DMS 273 (cell line): ENCODE results near the gene FGF11.

Experiments
- DNase-seq: peaks from one replicate; lab custom pipeline; 2025; ENCODE audit not compliant: unreplicated experiment; lab: John Stamatoyannopoulos, UW

FGF11 gene

DNA sequence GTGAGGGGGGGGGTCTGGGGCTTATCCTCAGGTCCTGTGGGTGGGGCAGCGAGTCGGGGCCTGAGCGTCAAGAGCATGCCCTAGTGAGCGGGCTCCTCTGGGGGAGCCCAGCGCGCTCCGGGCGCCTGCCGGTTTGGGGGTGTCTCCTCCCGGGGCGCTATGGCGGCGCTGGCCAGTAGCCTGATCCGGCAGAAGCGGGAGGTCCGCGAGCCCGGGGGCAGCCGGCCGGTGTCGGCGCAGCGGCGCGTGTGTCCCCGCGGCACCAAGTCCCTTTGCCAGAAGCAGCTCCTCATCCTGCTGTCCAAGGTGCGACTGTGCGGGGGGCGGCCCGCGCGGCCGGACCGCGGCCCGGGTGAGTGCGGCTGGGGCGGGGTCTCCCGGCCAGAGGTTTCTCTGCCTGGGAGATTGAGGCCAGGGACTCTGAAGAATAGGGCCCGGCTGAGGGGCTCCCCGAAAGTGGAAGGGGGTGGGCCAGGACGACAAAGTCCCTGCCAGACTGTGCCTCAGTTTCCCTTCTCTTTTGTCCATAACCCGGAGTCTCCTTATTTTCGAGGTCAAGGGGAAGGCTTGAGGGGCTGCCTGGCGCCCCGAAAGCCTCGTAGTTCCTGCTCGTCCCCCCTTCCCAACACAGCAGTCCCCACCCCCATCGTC lies at the start of gene FGF11:
Gene FGF11 (plus strand): TSS at position 51 of the 651 bp plus-strand sequence. CDS start 109 bp downstream, at position 160.
- no peak for DNase-seq

DNA sequence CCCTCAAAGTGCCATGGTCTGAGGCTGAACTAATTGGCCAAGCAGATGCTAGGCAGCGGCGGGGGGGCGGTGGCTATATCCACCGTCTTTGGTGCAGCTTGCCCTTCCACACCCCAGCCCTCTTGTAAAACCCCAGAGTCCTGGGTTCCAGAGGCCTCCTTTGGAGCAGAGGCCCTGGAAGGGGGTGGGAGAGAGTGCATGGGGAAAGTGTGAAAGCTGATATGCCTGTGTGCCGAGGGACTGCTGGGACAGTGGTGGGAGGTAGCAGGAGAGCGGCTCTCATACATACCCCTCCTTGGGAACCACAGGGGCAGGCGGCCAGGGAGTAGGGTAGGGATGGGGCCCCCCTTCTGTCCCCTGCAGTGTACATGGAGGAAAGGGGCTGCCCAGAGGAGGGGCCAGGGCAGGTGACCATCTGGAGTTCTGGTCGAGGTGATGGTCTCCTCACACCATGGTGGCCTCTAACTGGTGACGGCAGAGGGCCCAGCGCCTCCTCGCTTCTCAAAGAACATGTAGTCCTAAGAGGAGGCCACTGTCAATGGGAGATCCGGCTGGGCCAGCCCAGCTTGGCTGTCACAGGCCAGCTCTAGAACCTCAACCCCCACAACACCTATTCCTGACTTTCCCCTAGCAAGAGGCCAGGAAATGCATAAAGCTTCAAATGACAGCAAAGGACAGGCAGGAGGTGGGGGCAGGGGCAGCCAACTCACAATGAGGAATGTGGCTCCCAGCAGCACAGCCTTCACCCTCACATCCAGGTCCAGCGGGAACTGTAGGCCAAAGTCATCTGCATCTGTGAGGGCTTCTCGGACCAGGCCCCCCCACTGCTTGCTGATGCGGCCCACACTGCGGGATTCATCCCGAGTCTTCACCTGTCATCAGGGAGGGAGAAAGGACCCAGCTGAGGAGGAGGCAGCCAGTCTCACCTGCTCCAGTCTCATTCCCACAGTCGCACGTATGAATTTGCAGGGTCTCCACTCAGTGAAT lies 49.1 kb upstream of the FGF11 start:
- DNase-seq = no peak

DNA sequence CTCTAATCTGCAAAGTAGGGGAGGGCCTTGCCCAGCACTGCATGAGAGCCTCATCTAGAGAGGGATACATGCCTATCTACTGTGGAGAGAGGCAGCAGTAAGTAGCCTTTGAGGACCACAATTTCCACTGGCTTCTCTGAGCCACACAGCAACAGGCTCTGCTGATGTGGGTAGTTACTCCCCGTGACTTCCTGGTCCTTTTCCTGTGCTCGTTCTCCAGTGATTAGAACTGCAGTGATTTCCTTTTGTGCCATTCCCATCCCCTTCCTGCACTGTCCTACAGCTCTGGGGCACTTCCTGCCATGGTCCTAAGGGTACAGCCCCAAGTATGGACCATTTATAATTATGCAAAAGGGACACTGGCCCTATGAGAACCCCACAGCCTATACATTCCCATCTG lies 48.0 kb upstream of the FGF11 start:
- DNase-seq = no peak

DNA sequence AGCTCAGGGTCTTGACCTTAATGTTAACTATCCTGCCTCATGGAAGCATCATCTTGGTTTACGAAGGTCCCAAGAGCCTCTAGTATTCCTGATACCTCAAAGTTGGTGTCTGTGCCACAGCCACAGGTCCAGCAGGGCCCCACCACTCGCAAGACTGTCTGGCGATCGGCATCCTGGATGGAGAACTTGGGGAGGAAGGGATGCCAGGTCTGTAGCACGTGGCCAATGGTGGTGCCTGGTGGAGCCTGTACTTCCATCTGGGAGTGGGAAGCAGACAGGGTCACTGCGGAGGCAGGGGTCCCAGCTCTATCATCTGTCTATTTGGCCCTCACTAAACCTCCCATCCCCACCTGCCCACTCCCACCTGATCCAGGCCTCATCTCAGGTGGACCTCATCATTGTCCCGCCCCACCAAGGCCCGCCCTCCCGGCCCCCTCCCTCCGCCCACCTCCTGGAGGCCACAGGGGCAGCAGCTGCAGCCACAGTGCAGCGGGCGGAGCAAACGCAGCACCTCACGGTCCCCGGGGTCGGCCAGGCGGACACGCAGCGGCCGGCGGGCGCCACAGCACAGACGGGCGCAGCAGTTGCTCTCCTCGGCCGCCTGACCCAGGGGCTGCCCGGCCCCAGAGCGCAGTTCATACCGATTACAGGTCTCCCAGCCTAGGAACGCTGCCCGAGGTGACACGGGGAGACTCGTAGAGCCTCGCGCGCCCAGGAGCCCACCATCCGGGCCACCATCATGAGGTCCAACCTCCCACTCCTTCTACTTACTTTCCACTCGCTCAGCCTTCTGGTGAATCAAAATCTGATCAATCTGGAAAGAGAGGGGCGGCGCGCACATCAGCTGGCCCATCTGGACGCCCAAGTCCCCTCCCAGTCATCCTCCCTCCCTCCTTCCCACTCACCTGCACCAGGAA lies 46.4 kb upstream of the FGF11 start:
- DNase-seq = no peak

DNA sequence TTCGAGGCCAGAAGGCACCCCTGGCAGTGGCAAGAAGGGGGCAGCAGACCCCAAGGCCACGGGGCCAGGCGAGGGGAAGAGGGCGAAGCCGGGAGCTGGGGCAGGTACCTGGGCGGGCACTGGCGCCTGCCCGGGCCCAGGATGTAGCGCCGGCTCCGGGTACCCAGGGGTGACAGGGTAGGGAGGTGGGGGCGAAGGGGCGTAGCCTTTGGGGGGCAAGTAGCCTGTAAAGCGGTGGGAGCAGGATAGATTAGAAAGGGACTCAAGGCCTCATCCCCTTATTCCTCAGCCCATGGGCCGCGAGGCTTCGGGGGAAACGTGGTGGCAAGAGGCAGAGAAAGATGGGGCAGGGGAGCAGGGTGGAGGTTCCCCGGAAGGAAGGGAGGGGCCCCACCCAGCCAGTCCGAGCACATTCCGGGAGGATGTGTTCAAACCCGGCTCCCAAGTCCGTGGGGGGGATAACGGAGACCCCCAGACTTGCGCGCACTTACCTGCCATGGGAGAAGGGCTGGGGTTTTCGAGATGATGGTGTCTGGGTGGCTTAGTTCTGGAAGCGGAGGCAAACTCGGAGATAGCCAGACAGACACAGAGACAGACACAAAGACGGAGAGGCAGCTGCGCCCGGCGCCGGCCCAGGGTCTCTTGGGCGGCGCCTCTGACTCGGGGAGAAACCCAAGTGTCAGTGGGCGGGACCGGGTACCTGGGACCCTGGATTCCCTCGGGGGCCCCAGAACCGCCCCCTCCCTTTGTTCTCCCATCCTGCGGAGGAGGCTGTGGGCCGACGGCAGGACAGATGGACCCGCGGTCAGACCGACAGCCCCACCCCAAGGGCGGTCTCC lies 45.5 kb upstream of the FGF11 start:
- peak; percentile 68 for DNase-seq

DNA sequence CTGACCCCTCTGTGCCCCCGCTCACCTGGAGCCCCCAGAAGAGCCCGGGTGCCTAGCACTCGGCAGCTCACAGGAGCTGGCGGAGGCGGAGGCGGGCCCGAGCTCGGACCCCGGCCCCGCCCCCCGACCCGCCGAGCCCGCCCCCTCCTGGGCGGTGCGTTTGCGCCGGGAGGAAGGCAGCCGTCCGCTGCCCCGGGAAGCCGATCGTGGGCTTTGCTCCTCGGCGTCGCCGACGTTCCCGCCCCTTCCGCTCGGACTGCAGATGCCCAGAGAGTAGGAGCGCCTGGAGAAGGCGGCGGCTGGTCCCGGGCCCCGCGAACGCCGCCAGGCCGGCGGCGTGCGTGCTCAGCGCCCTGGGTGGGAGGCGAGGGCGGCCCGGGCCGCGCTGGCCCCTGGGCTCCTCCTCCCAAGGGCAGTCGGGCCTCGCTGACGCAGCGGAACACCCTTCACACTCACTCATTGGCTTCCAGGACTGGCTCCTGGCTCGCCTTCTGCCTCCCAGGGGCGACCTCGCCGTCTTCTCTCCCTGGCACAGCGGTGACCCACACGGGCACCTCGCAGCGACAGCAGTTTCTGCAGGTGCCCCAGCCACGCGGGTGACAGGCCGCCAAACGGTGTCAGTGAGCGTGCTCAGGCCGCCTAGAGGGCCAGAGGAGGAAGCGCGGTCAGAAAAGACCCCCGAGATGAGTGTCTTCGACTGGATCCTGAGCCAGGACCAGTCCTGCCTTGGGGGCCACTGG lies 44.7 kb upstream of the FGF11 start, which contains the start of gene PLSCR3:
Gene PLSCR3 (minus strand): TSS at position 74 of the 740 bp plus-strand sequence. CDS start 415 bp downstream, outside the sequence.
- DNase-seq = peak; percentile 84

DNA sequence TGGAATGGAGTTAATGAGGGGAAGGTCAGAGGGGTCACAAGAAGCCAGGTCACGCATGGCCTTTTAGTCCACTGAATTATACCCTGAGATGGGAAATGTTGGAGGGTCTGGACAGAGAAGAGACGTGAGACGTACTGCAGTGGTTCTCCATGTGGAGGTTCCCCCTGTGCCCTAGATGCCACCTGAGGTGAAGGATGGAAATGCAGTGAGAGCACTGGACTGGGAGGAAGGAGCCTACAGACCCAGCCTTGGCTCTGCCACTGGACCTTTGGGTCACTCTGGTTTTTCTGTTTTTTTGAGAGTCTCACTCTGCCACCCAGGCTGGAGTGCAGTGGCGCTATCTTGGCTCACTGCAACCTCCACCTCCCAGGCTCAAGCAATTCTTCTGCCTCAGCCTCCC lies 43.2 kb upstream of the FGF11 start:
- DNase-seq = no peak

DNA sequence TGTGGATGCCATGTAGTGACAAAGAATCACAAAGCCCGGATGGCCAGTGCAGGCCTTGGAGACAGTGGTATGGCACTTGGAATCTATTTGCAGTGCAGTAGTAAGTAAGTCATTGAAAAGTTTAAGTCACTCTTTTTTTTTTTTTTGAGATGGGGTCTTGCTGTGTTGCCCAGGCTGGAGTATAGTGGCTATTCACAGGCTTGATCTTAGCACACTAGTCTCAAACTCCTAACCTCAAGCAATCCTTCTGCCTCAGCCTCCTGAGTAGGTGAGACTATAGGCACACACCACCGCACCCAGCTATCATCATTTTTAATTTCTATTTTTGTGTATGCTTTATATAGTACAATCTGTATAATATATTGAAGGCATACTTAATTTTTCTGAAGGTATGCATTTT lies 40.7 kb upstream of the FGF11 start:
- DNase-seq = no peak

DNA sequence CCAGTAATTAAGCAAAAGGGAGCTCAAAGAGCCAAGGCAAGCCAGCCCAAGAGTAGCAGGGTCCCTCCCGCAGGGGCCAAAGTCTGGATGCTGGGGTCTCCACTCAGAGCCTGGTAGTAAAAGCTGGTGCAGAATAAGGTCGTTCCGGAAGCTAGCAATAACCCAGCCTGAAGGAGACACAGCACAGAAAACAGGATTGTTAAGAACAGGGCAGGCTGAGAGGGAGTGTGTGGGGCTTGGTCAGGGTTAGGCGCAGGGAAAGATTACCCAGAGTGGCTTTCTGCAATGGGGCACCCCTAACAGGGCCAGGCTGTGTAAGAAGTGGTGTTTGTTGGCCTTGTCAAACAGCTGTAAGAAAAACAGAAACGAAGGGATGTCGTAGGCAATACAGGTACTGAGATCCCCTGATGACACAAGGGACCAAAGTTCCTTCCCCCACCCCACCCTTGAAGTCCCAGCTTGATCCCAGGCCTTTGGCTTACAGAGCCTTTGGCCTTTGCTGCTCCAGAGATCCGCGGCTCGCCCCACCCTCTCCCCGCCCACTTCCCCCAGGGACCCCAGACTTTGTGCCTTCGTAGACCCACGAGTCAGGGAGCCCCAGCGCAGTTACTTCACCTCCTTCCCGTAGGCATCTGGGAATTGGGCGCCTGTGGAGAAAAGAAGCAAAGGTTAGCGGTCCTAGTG lies 36.1 kb upstream of the FGF11 start:
- DNase-seq = peak; percentile 70

DNA sequence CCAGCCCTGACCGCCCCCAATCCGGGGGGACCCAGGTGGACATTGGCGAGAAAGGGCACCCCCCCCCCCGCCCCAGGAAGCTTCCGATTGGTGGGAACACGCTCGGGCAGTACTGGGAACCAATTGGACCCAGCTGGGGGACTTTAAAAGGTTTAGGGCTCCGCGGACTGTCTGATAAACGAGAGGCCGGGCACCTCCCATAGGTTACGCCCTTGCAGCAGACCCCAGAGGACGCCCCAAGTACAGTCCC lies 35.7 kb upstream of the FGF11 start:
- DNase-seq = peak; percentile 80

DNA sequence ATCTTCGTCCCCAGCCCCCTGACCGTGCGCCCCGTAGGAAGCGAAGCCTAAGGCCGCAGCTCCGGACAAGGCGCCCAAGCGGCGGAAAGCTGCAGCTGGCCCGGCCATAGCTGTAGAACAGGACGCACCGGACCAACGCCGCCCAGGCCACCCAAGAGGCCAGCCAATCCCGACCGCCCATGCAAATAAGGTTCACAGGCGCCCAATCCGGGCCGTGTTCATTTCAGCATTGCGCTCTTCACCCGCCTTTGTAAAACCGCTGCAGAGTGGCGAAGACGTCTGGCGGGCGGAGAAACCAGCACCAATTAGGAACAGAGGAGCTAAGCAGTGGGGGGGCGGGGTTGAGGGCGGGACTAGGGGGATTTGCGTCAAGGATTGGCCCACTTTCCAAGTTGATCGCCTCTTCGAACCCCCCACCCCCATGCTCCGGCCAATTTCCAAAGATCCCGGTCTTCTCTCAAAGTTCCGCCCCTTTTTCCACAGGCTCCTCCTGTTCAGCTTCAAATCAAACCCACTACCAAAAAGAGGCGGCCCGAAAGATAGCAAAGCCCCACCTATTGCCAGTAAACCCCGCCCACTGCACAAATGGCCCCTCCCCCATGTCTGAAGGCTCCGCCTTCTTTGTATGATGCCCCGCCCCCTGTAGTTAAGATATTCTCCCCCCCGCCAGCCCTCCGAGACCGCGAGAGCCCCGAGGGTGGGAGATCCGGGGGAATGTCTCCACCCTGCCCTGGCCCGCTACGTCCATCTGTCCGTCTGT lies 35.2 kb upstream of the FGF11 start, which contains the start of gene TMEM256:
Gene TMEM256 (minus strand): TSS at position 121 of the 760 bp plus-strand sequence. CDS start 13 bp downstream, at position 108.
- peak; percentile 98 for DNase-seq

DNA sequence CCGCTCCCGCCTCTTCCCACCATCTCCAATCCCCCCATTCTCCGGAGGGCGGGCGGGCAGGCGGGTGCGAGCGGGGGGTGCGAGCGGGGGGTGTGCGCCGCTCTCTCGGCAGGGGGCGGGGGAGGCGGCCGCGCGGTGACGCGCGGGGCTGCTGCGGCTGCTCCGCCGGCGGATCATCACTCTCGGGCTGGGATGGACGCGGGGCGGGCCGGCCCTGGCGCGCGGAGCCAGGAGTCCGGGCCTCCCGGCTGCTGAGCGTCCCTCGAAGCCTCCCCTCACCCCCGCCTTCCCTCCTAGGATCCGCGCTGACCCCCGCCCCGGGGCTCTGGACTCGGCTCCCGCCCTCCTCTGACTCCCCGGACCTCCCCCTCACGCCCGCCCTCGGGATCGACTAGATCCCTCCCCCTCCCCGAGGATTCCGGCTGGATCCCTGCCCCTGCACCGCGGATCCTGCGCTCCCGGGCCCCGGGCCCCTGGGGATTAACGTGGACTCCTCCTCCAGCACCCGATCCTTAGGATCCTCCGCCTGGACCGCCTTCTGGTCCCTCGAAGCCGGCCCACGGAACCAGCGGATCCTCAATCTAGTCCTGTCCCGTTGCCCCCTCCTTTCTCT lies 34.5 kb upstream of the FGF11 start:
- peak; percentile 60 for DNase-seq

DNA sequence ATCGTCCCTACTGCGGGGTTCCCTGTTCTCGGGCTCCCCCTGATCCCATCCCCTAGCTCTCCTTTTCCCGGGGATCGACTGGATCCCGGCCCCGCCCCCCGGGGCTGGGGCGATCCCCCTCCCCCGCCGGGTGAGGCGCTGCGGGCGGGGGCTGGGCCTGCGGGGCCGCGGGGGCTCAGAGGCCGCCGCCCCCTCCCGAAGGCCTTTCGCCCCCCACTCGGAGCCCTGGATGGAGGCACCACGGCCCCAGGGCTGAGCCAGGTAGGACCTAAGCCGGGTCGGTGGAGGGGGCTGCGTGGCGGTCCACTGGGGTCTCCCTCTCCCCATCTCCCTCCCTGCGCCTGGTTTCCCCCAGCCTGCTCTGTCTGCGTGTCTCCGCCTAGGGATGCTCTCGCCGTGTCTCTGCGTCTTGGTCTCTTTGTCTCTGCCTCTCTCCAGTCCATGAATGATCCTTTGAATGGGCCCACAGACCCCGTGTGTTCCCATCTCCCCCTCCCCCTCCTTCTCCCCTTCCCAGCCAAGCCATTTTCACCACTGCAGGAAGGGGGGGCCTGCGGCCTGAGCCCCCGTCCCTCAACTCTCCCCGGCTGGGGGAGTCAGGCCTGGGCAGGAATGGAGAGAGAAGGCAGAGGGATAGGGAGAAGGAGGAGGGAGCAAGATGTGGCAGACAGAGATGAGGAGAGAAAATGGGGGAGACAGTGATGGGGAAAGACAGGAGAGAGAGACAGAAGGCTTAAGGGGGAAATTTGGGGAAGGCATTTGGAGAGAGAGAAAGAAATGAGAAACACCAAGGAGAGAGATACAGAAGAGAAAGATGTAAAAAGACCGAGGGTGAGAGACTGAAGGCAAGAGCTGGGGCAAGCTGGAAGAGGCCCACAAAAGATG lies 33.7 kb upstream of the FGF11 start:
- no peak for DNase-seq

DNA sequence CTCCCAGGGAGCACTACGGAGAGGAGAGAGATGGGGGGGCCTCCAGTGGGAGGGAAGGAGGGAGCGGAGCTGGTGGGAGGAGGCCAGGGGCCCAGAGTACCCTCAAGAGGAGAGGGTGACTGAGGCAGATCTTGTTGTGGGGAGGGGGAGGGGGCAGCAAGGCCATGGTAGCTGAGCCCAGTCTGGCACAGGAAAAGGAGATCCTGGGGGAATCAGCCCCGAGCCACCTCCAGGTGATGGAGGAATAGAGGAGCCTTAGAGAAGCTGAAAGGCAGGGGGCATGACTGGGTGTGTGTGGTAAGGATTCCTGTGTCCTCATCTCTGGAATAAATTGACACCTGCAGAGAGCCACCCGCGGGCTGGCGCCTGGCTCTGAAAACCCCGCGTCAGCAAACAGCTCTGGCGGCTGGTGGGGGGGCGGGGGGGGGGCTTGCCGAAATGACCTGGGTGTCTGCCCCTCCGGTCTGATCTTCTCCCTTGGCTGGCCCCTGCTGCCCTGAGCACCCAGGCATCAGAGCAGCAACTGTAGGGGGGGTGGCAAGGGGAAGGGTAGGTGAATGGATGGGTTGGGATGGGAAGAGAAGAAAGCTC lies 33.0 kb upstream of the FGF11 start:
- no peak for DNase-seq

DNA sequence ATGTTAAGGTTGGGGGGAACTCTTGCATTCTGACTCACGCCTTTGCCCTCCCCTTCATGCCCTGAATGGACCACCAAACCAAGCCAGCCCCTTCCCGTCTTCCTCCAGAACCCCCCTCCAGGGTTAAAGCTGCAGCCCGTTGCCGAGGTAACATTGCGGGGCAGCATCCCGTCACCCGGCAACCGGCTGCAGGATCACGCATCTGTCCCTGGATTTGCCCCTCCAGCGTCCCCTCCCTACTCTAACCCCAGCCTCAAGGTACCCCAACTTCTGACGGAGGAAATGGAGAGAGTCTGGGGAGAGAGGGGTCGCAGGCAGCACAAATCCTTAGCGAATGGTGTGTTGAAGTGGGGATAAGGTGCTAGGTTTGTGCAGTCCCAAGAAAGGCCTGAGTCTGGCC lies 32.2 kb upstream of the FGF11 start:
- no peak for DNase-seq

DNA sequence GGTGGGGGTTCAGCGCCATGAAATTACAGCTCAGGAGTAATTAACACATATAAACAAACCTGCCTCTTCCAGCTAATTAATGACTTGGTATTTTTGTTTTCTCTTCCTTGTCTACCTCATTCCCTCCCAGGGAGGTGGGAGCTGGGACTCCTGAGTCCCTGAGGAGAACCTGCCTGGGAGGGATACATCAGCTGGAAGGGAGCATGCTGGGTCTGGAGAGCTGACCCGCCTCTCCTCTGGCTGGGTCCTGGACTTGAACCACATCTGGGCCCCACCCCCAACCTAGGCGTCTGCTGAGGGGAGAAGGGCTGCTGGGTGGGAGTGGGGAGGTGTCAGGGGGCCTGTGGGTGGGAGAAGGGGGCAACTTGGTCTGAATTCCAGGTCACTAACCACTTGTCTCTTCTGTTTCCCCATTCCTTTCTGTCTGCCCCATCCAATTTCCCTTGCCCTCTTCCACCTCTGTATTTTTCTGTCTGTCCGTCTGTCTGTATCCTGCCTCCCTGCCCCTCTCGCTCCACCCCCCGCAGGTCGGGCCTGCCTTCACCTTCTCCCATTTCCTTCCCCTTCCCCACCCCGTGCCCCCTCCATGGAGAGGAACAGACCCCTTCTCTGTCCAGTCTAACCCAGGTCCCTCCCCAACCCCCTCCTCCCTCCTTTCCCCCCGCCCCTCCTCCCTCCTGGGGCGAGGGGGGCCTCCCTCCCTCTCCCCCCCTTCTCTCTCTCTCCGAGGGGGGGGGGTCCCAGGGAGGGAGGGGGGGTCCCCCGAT lies 31.6 kb upstream of the FGF11 start, which contains the start of gene NLGN2:
Gene NLGN2 (plus strand): TSS at position 361 of the 767 bp plus-strand sequence. CDS start 411 bp downstream, outside the sequence.
- no peak for DNase-seq
